Activated naive CD4-positive, alpha-beta T cell treated with anti-CD3 and anti-CD28 coated beads for 36 hours (primary cell): Measurements from ENCODE around the gene NPY4R. TPM values are rescaled to one million over a fixed set of nuclear protein-coding genes. Genes with fewer than 3 reads are reported as not detected.
"Not testable (repeated sequence)": the region's sequence is repeated elsewhere in the genome, so short reads cannot be mapped to it uniquely, and the experiment has no call there.

Experiments used
- CTCF ChIA-PET: fragments of 350-600 bp; sonication (Branson Sonifier 250); formaldehyde crosslinking; loops from one replicate; lab custom pipeline; 2021; ENCODE audit warnings: antibody characterized with exemption; lab: Charles Lee
- DNase-seq: peaks from one replicate; pipeline ENCODE4 v3.0.0-alpha.2; 2020
- H3K27ac Mint-ChIP-seq: one replicate; pipeline ENCODE4 v1.8.0; 2021; ENCODE audit warnings: mild to moderate bottlenecking, mixed read lengths
- H3K27me3 Mint-ChIP-seq: one replicate; pipeline ENCODE4 v1.8.0; 2021; ENCODE audit warnings: low read depth, mixed read lengths
- H3K36me3 Mint-ChIP-seq: one replicate; pipeline ENCODE4 v1.8.0; 2021; ENCODE audit warnings: low read depth, mixed read lengths
- H3K4me1 Mint-ChIP-seq: one replicate; pipeline ENCODE4 v1.8.0; 2021; ENCODE audit warnings: low read depth, mixed read lengths
- H3K4me3 Mint-ChIP-seq: one replicate; pipeline ENCODE4 v1.8.0; 2021; ENCODE audit warnings: mild to moderate bottlenecking, moderate library complexity, mixed read lengths
- H3K9me3 Mint-ChIP-seq: one replicate; pipeline ENCODE4 v1.8.0; 2021; ENCODE audit warnings: mixed read lengths
- intact Hi-C: fragments of 100-400 bp; cut with micrococcal nuclease; formaldehyde crosslinking; loops from one replicate; pipeline ENCODE4 v1.15.1; 2023
- total RNA-seq, 2 experiments: library from RNA; stranded (reverse); gene quantifications; one replicate each; pipeline ENCODE4 v1.2.3, GENCODE V29; 2021

NPY4R gene
- total RNA-seq, 2 experiments from 2014 or later: not detected

DNA sequence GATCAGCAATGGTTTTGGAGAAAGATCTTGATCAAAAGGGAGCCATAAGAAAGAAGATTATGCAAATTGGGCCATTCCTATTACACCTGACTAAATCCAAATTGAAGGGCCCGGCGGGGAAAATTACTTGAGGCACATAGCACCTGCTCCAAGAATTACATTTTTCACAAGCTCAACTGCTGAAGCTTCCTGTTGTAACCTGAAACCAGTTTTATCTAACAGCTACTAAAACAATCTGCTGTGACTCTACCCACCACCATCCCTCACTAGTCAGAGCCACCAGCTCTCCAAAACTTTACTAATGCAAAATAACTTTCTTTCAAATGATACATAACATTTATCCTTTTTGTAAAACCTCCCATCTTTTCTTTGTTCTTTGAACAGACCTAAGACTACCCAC, 20.7 kb upstream of the NPY4R start:
- H3K36me3 Mint-ChIP-seq, H3K9me3 Mint-ChIP-seq, H3K27ac Mint-ChIP-seq, CTCF ChIA-PET, H3K4me1 Mint-ChIP-seq, H3K27me3 Mint-ChIP-seq, DNase-seq, intact Hi-C loops, H3K4me3 Mint-ChIP-seq: not testable (repeated sequence)

DNA sequence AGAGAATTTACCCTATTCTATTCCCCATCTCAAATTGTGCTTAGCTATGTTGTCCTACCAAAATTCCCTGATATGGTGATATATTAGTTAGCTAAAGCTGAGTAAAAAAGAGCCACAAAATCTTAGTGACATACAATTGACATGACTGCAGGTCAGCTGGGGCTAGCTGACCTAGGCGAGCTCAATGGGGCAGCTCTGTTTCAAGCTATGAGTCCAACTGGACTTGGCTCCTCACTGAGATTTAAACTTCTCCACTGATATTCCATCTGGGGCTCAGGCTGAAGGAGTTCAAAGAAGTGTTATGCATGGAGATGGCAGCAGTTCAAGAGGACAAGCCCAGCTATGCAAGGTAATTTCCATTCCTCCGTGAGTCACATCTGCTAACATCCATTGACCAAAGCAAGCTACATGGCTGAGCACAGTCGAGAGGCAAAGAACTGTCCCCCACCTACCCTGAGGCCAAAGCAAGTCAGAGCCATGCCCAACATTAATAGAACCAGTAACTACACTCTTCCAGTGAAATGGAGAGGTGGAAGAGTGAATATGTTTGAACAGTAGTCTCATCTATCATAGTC, 9.1 kb upstream of the NPY4R start:
- DNase-seq, H3K4me1 Mint-ChIP-seq, CTCF ChIA-PET, H3K4me3 Mint-ChIP-seq, H3K36me3 Mint-ChIP-seq, H3K27ac Mint-ChIP-seq, intact Hi-C loops, H3K9me3 Mint-ChIP-seq, H3K27me3 Mint-ChIP-seq: not testable (repeated sequence)

DNA sequence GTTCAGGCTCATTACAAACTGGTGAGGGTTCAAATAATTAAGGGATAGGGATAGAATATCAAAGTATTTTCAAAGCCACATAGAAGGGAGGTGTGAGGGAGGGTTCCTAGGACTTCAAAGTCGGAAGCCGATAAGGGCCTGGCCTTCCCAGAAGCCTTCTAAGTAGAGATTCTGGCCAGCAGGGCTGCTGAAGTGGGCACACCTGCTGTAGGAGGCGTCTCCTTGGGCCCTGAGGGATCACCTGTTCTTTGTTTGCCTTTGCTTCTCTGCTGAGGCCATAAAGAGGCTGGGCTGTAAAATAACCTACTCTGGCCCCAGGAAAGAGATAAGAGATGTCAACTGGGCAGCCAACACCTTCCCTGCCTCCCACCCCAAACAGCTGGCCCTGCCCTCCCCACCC, 8.0 kb upstream of the NPY4R start:
- H3K36me3 Mint-ChIP-seq, H3K27me3 Mint-ChIP-seq, CTCF ChIA-PET, intact Hi-C loops, H3K4me1 Mint-ChIP-seq, H3K4me3 Mint-ChIP-seq, DNase-seq, H3K9me3 Mint-ChIP-seq, H3K27ac Mint-ChIP-seq: not testable (repeated sequence)

DNA sequence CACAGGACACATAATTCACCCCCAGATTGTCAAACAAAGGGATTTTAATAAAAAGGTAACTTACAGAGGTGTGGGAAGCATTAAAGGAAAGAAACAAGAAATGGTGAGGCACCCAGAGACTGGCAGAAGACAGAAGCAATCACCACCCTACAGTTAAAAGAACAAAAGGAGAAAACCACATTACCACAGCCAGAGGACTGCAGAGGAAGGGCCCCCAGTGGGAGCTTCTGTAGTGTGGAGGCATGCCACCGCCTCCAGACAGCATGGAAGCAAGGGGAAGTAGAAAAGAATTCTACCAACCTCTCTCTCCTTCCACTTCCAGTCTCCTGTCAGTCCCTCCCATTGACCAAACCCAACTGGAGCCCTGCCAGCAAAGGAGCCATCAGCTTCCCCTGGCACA, 4.4 kb upstream of the NPY4R start:
- H3K4me1 Mint-ChIP-seq, H3K27ac Mint-ChIP-seq, H3K9me3 Mint-ChIP-seq, intact Hi-C loops, H3K27me3 Mint-ChIP-seq, DNase-seq, H3K4me3 Mint-ChIP-seq, H3K36me3 Mint-ChIP-seq, CTCF ChIA-PET: not testable (repeated sequence)

DNA sequence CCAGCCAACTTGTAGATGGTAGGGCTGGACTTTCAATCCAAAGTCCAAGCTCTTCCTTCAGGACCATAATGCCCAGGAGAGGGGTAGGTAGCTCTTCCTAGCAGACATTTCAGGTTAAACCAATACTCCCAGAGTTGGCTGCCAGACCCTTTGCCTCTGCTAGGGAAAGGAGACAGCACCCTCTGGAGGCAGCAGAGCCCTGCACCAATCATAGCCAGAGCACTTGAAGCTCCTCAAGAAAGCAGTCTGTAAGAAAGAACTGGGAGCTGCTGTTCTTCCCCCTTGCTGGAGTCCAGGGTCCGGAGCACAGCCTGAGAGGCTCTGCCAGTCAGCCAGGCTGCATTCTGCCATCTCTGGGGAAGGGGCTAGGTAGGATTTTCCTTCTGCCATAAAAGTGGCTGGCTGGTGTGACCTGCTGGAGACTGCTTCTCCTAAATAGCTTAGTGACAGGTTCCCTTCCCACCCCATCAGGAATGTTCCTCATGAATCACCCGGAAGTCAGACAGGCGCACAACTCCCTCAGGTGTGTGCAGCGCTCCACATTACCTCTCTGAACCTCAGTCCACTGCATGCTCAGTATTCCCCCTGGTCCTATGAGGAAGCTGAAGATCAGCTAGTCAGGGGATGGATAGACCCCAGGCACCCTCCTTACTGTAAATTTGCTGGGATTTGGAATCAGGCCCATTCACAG, 2.5 kb upstream of the NPY4R start:
- H3K27ac Mint-ChIP-seq, H3K27me3 Mint-ChIP-seq, DNase-seq, H3K9me3 Mint-ChIP-seq, H3K36me3 Mint-ChIP-seq, H3K4me1 Mint-ChIP-seq, H3K4me3 Mint-ChIP-seq, CTCF ChIA-PET, intact Hi-C loops: not testable (repeated sequence)

DNA sequence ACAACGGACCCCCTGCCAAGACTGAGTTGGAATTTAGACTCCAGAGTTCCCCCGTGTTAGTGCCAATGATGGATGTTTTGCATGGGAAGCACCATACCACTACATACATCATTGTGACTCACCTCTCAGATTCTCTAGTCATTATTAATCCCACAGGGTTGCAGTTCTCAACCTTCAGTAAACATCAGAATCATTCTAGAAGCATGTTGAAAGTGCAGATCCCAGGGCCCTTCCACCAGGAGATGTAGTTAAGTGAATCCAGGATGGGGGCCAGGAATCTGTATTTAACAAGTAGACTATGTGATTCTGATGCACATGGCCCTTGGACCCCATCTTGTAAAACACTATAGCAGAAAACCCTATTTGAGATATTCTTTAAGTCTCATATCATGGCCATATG, 2.1 kb downstream of the NPY4R start:
- DNase-seq, H3K9me3 Mint-ChIP-seq, H3K4me3 Mint-ChIP-seq, H3K4me1 Mint-ChIP-seq, H3K27ac Mint-ChIP-seq, intact Hi-C loops, H3K36me3 Mint-ChIP-seq, H3K27me3 Mint-ChIP-seq, CTCF ChIA-PET: not testable (repeated sequence)

DNA sequence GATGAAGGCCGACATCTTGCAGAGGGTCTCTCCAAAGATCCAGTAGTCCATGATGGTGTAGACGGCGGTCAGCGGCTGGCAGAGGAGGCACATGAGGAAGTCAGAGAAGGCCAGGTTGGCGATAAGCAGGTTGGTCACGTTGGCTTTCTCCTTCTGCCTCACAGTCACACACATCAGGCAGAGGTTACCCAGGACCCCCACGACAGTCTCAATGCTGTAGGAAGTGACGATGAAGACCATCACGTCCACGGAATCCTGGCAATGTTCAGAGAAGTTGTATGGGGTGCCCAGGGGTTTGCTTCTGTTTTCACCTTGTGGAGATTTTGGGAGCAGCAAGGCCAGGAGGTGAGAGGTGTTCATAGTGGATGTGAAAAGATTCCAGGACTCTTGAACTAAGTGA, 3.5 kb downstream of the NPY4R start:
- H3K27me3 Mint-ChIP-seq, H3K27ac Mint-ChIP-seq, DNase-seq, H3K4me3 Mint-ChIP-seq, H3K36me3 Mint-ChIP-seq, H3K4me1 Mint-ChIP-seq, H3K9me3 Mint-ChIP-seq, CTCF ChIA-PET, intact Hi-C loops: not testable (repeated sequence)

DNA sequence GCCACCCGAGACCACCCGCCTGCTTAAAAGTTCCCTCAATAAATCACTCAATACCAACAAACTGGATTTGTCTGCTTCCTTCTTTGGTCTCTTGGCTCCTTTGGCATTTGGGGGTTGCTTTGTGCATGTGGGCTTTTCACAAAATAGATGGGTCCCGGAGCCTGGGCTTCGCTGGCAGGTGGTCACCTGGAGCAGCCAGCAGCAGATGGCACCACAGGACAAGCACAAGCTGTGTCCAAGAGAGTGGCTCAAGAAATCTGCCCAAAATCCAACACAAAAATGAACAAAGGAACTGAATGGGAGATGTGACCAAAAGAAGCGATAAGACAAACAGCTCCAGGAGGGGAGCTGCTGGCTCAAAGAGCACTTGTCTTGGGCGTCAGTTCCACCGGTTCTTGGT, 6.2 kb downstream of the NPY4R start:
- CTCF ChIA-PET, H3K36me3 Mint-ChIP-seq, H3K4me1 Mint-ChIP-seq, H3K27ac Mint-ChIP-seq, H3K4me3 Mint-ChIP-seq, intact Hi-C loops, H3K27me3 Mint-ChIP-seq, H3K9me3 Mint-ChIP-seq, DNase-seq: not testable (repeated sequence)

DNA sequence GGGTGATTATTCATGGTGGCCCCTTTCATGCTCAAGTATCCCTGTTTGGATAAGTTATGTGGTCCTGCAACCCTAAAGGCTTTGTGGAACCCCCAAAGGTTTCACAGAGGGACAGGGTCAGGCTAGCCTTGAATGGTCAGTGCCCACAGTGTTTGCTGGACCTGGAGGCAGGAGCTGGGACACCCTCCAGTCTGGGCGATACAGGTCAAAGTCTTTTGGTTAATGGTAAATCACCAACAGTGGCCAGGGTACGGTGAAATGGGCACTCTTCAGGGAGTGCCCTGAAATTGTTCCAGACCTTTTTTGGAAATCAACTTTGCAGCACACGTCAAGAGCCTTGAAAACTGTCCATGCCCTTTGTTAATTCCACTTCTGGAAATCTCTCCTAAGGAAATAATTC, 8.7 kb downstream of the NPY4R start:
- intact Hi-C loops, H3K9me3 Mint-ChIP-seq, DNase-seq, H3K36me3 Mint-ChIP-seq, CTCF ChIA-PET, H3K4me1 Mint-ChIP-seq, H3K27ac Mint-ChIP-seq, H3K27me3 Mint-ChIP-seq, H3K4me3 Mint-ChIP-seq: not testable (repeated sequence)

DNA sequence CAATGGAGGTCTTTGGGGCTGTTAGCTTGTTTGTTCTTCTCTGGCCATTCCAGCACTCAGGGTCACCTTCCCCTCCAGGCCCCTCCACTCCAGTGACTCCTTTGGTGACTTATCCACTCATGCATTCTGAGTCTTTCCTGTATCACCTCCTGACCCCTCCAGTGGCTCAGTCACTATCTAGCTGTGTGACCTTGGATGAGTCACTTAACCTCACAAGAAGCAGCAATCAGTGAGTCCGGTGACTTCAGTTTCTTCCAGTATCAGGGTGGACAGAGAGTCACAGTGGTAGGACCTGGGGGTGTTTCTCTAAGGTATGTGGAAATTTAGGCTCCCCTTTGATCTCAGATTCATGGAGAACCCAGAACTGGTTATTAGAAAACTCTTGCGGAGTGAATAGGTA, 9.8 kb downstream of the NPY4R start:
- intact Hi-C loops, H3K36me3 Mint-ChIP-seq, H3K27me3 Mint-ChIP-seq, CTCF ChIA-PET, H3K4me1 Mint-ChIP-seq, H3K4me3 Mint-ChIP-seq, H3K9me3 Mint-ChIP-seq, H3K27ac Mint-ChIP-seq, DNase-seq: not testable (repeated sequence)

DNA sequence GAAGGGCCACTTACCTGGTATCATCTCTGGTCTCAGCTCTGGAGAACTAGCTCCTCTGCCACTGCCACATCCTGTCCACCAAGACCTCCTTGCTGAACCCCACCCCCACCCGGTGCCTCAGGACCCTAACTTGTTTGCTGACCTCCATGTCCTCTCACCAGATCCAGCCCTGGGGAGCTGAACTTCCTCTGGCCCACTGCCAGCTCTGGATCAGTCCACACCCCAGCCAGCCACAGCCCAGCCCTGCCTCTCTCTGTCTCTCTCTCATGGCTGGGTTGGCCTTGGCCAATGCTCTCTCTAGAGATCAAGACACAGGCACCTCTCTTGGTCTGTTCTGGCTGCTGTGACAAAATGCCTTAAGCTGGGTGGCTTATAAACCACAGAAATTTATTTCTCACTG, 14.4 kb downstream of the NPY4R start:
- H3K9me3 Mint-ChIP-seq, H3K36me3 Mint-ChIP-seq, intact Hi-C loops, CTCF ChIA-PET, H3K27ac Mint-ChIP-seq, H3K4me1 Mint-ChIP-seq, DNase-seq, H3K27me3 Mint-ChIP-seq, H3K4me3 Mint-ChIP-seq: not testable (repeated sequence)

DNA sequence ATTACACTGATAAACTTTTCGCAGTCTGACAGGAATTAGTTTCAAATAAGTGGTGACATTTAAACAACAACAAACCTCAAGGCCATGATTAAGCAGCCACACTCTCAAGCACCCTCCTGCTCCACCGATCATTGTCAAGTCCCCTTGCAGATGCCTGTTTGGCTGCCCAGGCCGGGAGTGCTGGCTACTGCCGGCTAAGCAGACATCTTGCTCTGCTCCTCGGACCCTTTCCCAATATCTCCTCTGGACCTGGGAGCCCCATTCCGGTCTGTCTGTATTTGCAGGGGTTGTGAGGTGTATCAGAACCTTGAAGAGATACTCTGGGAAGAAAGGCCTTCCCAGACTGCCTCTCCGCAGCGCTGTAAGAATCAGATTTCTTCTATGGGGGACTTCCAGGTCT, 14.9 kb downstream of the NPY4R start:
- H3K27ac Mint-ChIP-seq, intact Hi-C loops, H3K9me3 Mint-ChIP-seq, H3K27me3 Mint-ChIP-seq, CTCF ChIA-PET, H3K4me1 Mint-ChIP-seq, DNase-seq, H3K4me3 Mint-ChIP-seq, H3K36me3 Mint-ChIP-seq: not testable (repeated sequence)

DNA sequence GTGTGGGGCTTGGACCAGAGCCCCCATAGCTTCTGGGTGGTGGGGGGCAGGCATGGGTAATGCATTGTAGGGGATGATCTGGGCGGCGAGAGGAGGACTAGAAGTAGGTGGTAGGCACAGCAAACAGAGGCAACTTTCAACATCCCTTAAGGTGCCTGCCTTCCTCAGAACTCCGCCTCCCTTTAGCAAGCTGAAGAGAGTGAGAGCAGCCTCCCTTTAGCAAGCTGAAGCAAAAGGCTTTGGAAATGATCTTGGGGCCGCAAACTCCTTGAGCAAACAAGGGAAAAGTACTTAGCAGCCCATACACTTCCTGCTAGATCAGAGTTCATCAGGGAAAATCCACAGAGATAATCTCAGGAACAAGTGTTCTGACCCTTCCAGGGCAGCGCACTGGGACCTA, 18.3 kb downstream of the NPY4R start:
- H3K4me3 Mint-ChIP-seq, H3K27me3 Mint-ChIP-seq, H3K27ac Mint-ChIP-seq, CTCF ChIA-PET, H3K36me3 Mint-ChIP-seq, intact Hi-C loops, H3K4me1 Mint-ChIP-seq, H3K9me3 Mint-ChIP-seq, DNase-seq: not testable (repeated sequence)
